Endodermal cell (in vitro differentiated cells): ENCODE results near the gene TOGARAM1. TPM values are rescaled to one million over a fixed set of nuclear protein-coding genes. Genes with fewer than 3 reads are reported as not detected.

Source experiments
- DNase-seq: peaks from one replicate; pipeline ENCODE4 v3.0.0-alpha.2; 2017
- H3K27ac ChIP-seq: 2 replicates; pipeline ENCODE4 v1.5.1; 2013; ENCODE audit warnings: mild to moderate bottlenecking, low read depth, low read length, moderate library complexity
- H3K27me3 ChIP-seq: 2 replicates; pipeline ENCODE4 v1.6.1; 2013; ENCODE audit warnings: mild to moderate bottlenecking, low read length, moderate library complexity; ENCODE audit not compliant: insufficient read depth, control insufficient read depth, poor library complexity, severe bottlenecking
- H3K36me3 ChIP-seq: 2 replicates; pipeline ENCODE4 v1.7.0; 2013; ENCODE audit warnings: mild to moderate bottlenecking, low read length, moderate library complexity; ENCODE audit not compliant: control insufficient read depth, insufficient read depth
- H3K4me1 ChIP-seq: one replicate; pipeline ENCODE4 v1.7.0; 2013; ENCODE audit warnings: low read length; ENCODE audit not compliant: control insufficient read depth, insufficient read depth
- H3K4me3 ChIP-seq: 2 replicates; pipeline ENCODE4 v1.5.1; 2013; ENCODE audit warnings: mild to moderate bottlenecking, low read length, moderate library complexity
- H3K9ac ChIP-seq: 2 replicates; pipeline ENCODE4 v1.6.1; 2013; ENCODE audit warnings: mild to moderate bottlenecking, low read length, moderate library complexity; ENCODE audit not compliant: poor library complexity, severe bottlenecking; ENCODE audit errors: extremely low read depth
- H3K9me3 ChIP-seq: 2 replicates; pipeline ENCODE4 v1.6.1; 2013; ENCODE audit warnings: mild to moderate bottlenecking, low read length, moderate library complexity; ENCODE audit not compliant: control insufficient read depth
- H3K27ac Mint-ChIP-seq: 2 replicates; pipeline ENCODE4 v1.8.0; 2020; ENCODE audit warnings: mixed read lengths
- H3K27me3 Mint-ChIP-seq: 2 replicates; pipeline ENCODE4 v1.8.0; 2021; ENCODE audit warnings: mild to moderate bottlenecking, mixed read lengths; ENCODE audit not compliant: insufficient read depth
- H3K36me3 Mint-ChIP-seq: 2 replicates; pipeline ENCODE4 v1.8.0; 2020; ENCODE audit warnings: low read depth, mixed read lengths
- H3K4me1 Mint-ChIP-seq: 2 replicates; pipeline ENCODE4 v1.8.0; 2020; ENCODE audit warnings: mixed read lengths
- H3K4me3 Mint-ChIP-seq: 2 replicates; pipeline ENCODE4 v1.8.0; 2020; ENCODE audit warnings: mild to moderate bottlenecking, moderate library complexity, mixed read lengths
- H3K9me3 Mint-ChIP-seq: 2 replicates; pipeline ENCODE4 v1.8.0; 2020; ENCODE audit warnings: mild to moderate bottlenecking, mixed read lengths
- WGBS, 2 experiments: methylation state at CpG; one replicate each; pipeline versions ENCODE4 v1.1.5 to v1.1.7; 2013; ENCODE audit warnings: missing lambda C conversion rate in 2 of 2, mixed read lengths in 1 of 2; ENCODE audit not compliant: insufficient coverage in 1 of 2, insufficient read length in 1 of 2; 5-methylcytosine and 5-hydroxymethylcytosine counted together
- long read RNA-seq, 4 experiments: library from polyadenylated mRNA in 2 of 4; library from RNA in 1 of 4; library from capped mRNA in 1 of 4; stranded (forward) in 3 of 4; unstranded in 1 of 4; transcript quantifications; one replicate each; pipeline ENCODE4 v2.0.0, GENCODE V29; 2020 to 2021; ENCODE audit warnings: inconsistent platforms in 1 of 4
- polyA plus RNA-seq, 2 experiments: library from polyadenylated mRNA; stranded (reverse); fragments of 50-300 nt; gene quantifications; one replicate each; pipeline ENCODE4 v1.2.3, GENCODE V29; 2013
- total RNA-seq, 2 donors: library from RNA; stranded (reverse); fragmentation: NEBNext Ultra II Directional in 1 of 2; extraction: Animal tissue kit (Norgen Biotek cat#: 25700) in 1 of 2; gene quantifications; 2 replicates in 1 of 2; 3 replicates in 1 of 2; pipeline ENCODE4 v1.2.1, GENCODE V29; 2021
- TF ChIP-seq, protein P1 (sequence below): fragments of 200-600 bp; sonication (generic); conservative IDR thresholded peaks from 2 replicates; pipeline ENCODE4 v1.5.0; 2021; ENCODE audit warnings: antibody characterized with exemption, mild to moderate bottlenecking

The TOGARAM1 gene
- total RNA-seq = 10 to 100 TPM; 12.3 to 13.7 TPM
- polyA plus RNA-seq (2013, experiment 1 of 2) = 12.6 TPM
- polyA plus RNA-seq (2013, experiment 2 of 2) = 15.6 TPM
- long read RNA-seq, experiment 1, full-length matches to known transcripts = 2 of 4 reads
- long read RNA-seq, experiment 1, partial matches to known transcripts = 2 of 4 reads
- long read RNA-seq, experiment 1, other reads (novel, unspliced or antisense) = 0 of 4 reads
- long read RNA-seq, experiment 2, full-length matches to known transcripts = 2 of 22 reads
- long read RNA-seq, experiment 2, partial matches to known transcripts = 6 of 22 reads
- long read RNA-seq, experiment 2, other reads (novel, unspliced or antisense) = 14 of 22 reads
- long read RNA-seq, experiment 3, full-length matches to known transcripts = 8 of 64 reads
- long read RNA-seq, experiment 3, partial matches to known transcripts = 27 of 64 reads
- long read RNA-seq, experiment 3, other reads (novel, unspliced or antisense) = 29 of 64 reads
- long read RNA-seq, experiment 4, partial matches to known transcripts = 8 of 8 reads
- long read RNA-seq, experiment 4, other reads (novel, unspliced or antisense) = 0 of 8 reads

- H3K27me3 Mint-ChIP-seq = no peaks in the 10 kb centered on the region
- Histone ChIP-seq H3K4me1 (peaks cover 5% of the 10 kb centered on the region), H3K9me3 (no peaks in the 10 kb centered on the region), H3K27me3 (no peaks in the 10 kb centered on the region), H3K27ac (peak within 1 kb of the TSS; percentile 91), H3K36me3 (peaks cover 5% of the 10 kb centered on the region), H3K4me3 (peak within 1 kb of the TSS; percentile 99), H3K9ac (peak within 1 kb of the TSS; percentile 77)
- peaks cover 43% of the 10 kb centered on the region for H3K4me1 Mint-ChIP-seq
- H3K9me3 Mint-ChIP-seq = peaks cover 3% of the 10 kb centered on the region
- H3K27ac Mint-ChIP-seq = no peak within 1 kb of the TSS
- peak; percentile 99 for DNase-seq
- WGBS, 2 experiments = 0% methylated on average over 15 to 37 of the region's 37 CpGs
- H3K36me3 Mint-ChIP-seq = peaks cover 9% of the 10 kb centered on the region
- TF ChIP-seq, protein P1, sequence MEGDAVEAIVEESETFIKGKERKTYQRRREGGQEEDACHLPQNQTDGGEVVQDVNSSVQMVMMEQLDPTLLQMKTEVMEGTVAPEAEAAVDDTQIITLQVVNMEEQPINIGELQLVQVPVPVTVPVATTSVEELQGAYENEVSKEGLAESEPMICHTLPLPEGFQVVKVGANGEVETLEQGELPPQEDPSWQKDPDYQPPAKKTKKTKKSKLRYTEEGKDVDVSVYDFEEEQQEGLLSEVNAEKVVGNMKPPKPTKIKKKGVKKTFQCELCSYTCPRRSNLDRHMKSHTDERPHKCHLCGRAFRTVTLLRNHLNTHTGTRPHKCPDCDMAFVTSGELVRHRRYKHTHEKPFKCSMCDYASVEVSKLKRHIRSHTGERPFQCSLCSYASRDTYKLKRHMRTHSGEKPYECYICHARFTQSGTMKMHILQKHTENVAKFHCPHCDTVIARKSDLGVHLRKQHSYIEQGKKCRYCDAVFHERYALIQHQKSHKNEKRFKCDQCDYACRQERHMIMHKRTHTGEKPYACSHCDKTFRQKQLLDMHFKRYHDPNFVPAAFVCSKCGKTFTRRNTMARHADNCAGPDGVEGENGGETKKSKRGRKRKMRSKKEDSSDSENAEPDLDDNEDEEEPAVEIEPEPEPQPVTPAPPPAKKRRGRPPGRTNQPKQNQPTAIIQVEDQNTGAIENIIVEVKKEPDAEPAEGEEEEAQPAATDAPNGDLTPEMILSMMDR = no peak
- no peak within 1 kb of the TSS for H3K4me3 Mint-ChIP-seq
Observed at GRCh38 chr14:44961554-44962333, at the start of gene TOGARAM1, which contains the start of gene KLHL28. Gene TOGARAM1 (plus strand): TSS chr14:44962190. CDS start chr14:44962422, 232 bp downstream. Gene KLHL28 (minus strand): TSS chr14:44961947. CDS start chr14:44945928, 16,019 bp downstream.

GRCh38 chr14:44914849-44915248 is 47.1 kb upstream of the TOGARAM1 start:
- TF ChIP-seq, protein P1 = no peak
- Histone ChIP-seq H3K4me3 (no peak overlapping the region), H3K27me3 (peaks cover 6% of the 10 kb centered on the region), H3K9me3 (peaks cover 8% of the 10 kb centered on the region), H3K9ac (no peak overlapping the region), H3K27ac (no peak overlapping the region), H3K4me1 (no peaks in the 10 kb centered on the region), H3K36me3 (no peaks in the 10 kb centered on the region)
- 86 to 90% methylated on average over 3 to 4 of the region's 4 CpGs for WGBS, 2 experiments
- H3K4me1 Mint-ChIP-seq = peaks cover 3% of the 10 kb centered on the region
- no peak overlapping the region for H3K4me3 Mint-ChIP-seq
- no peak overlapping the region for H3K27ac Mint-ChIP-seq
- DNase-seq = peak; percentile 63
- H3K27me3 Mint-ChIP-seq = peaks cover 2% of the 10 kb centered on the region
- H3K9me3 Mint-ChIP-seq = peaks cover 4% of the 10 kb centered on the region
- H3K36me3 Mint-ChIP-seq = no peaks in the 10 kb centered on the region

DNA sequence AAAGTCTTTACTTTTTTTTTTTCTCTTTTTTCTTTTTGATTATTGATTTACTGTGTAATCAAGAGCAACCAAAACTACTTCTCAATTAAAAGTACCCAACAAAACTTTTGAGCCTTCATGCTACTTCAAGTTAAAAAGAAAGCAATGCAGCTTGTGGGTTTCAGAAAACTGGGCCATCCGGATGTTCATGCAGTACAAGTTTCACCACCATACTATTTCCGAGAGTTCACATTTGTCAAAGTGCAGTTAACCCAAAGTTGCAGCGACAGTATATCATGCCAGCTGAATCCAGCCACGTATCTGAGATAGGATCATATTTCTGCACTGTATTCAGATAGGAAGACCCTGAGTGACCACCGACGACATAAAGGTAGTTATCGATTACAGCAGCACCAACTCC is 33.2 kb upstream of the TOGARAM1 start:
- WGBS, 2 experiments = 96 to 97% methylated on average over 4 to 7 of the region's 7 CpGs

More for the DNA sequence above, 33.2 kb upstream of the TOGARAM1 start:
- H3K27ac Mint-ChIP-seq = no peak overlapping the region
- no peak for DNase-seq
- H3K27me3 ChIP-seq = no peaks in the 10 kb centered on the region
- no peak overlapping the region for H3K4me3 ChIP-seq
- H3K27me3 Mint-ChIP-seq = no peaks in the 10 kb centered on the region
- H3K36me3 ChIP-seq = peaks cover 12% of the 10 kb centered on the region
- peaks cover 7% of the 10 kb centered on the region for H3K36me3 Mint-ChIP-seq
- H3K9me3 Mint-ChIP-seq = no peaks in the 10 kb centered on the region
- H3K9ac ChIP-seq = no peak overlapping the region
- peaks cover 5% of the 10 kb centered on the region for H3K4me1 Mint-ChIP-seq
- no peaks in the 10 kb centered on the region for H3K4me1 ChIP-seq
- no peak overlapping the region for H3K4me3 Mint-ChIP-seq
- H3K27ac ChIP-seq = no peak overlapping the region
- H3K9me3 ChIP-seq = no peaks in the 10 kb centered on the region
- TF ChIP-seq, protein P1 = no peak
